Stimulated activated CD4-positive, alpha-beta T cell treated with anti-CD3 and anti-CD28 coated beads, TNF-alpha, amount 100 ng/mL, for 1 hour (primary cell): ENCODE data around the gene ATF5.

Experiments
- DNase-seq, 3 donors: peaks; one replicate each; pipeline ENCODE4 v3.0.0-alpha.2; 2020; ENCODE audit warnings: low read depth in 3 of 3, low spot score in 1 of 3

The ATF5 gene

DNA sequence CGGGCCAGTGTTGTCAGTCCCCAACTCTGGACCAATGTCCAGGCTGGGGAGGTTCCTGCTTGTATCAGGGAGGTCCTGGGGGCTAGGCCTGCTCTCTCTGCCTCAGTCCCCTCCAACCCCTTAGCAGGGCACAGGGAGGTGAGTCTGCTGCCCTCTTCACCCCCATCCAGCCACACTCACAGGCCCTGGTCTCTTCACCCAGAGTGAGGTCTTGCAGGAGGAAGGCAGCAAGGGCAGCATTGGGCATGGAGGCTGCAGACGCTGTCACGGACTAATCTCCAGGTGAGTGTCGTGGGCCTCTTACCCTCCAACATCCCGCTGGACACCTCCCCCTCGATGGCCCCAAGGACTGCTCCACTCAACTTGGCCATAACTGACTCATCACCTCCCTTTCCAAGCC, 43.8 kb downstream of the ATF5 start:
- no peak for DNase-seq

GRCh38 chr19:49973987-49974386, 45.0 kb downstream of the ATF5 start:
- no peak for DNase-seq

DNA sequence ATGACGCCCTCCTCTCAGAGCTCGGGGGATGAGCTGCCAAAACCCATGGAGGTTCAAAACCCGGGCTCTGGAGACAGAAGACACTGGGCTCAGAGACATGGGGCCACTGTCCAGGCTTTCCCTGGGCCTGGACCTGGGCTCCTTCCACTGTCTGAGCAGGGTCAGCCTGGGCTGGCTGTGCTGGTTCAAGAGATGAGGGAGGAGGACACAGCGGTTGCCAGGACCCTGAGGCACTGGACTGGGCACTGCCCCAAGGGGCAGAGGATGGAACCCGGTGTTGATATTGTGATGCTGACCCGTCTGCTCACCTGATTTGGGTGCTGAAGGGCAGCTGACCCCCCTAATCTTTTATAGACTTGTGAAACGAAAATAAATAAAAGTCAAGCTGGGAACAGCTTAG, 46.0 kb downstream of the ATF5 start:
- no peak for DNase-seq

DNA sequence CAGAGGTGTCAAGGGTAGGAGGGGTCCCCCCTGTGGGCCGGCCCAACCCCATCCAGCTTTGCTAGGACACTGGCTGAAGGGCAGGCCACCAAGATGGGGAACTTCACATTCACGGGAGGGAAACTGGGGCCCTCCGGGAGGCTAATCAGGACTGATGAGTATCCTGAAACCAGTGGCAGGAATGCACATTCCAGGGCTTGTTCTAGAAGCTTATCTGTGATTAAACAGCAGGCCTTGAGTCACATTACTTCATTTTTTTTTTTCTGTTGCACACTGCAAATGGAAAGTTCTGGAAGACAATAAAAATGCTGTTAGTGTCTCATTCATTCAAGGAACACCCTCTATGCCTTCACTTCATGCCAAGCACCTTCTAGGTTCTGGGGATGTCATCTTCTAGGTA, 47.5 kb downstream of the ATF5 start:
- DNase-seq, result no peak

DNA sequence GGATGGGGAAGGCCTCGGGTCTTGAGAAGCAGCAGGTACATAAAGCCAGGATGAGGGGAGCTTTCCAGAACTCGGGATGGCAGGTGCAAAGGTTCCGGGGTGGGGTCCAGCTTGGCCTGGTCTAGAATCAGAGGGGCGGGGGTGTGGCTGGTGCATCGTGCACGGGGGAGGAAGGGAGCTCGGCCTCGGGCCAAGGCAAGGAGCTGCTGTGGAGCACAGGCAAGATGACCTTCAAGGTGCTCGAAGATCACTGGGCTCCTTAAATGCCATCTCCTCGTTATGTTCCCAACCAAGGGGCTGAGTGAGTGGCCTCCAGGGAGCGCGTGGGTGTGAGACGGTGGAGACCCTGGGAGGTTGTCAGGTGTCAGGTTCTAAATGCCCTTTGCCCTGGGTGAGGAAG, 48.1 kb downstream of the ATF5 start:
- DNase-seq, result no peak

- DNase-seq, result no peak
Observed at GRCh38 chr19:49977881-49978280, 48.9 kb downstream of the ATF5 start.

- no peak for DNase-seq
Observed at GRCh38 chr19:49978324-49978723, 49.3 kb downstream of the ATF5 start.

- DNase-seq, result no peak
Observed at GRCh38 chr19:49981603-49982593, 52.9 kb downstream of the ATF5 start.
